TTC549 (cell line): ENCODE measurements around the gene IFNK.
"Not testable (repeated sequence)": the region's sequence is repeated elsewhere in the genome, so short reads cannot be mapped to it uniquely, and the experiment has no call there.

Experiments
- FAIRE-seq: peaks from 2 replicates; lab custom pipeline; 2012; peaks lifted over from hg19 to GRCh38; lab: Jason Lieb, UNC

Gene IFNK, protein sequence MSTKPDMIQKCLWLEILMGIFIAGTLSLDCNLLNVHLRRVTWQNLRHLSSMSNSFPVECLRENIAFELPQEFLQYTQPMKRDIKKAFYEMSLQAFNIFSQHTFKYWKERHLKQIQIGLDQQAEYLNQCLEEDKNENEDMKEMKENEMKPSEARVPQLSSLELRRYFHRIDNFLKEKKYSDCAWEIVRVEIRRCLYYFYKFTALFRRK

DNA sequence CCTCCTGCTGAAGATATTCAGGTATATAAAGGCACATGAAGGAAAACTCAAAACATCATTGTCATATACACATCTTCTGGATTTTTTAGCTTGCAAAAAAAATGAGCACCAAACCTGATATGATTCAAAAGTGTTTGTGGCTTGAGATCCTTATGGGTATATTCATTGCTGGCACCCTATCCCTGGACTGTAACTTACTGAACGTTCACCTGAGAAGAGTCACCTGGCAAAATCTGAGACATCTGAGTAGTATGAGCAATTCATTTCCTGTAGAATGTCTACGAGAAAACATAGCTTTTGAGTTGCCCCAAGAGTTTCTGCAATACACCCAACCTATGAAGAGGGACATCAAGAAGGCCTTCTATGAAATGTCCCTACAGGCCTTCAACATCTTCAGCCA is at the start of gene IFNK:
IFNK (plus strand) TSS at position 55 of the 400 bp plus-strand sequence; CDS start at position 102, 47 bp downstream.
- no peak for FAIRE-seq

DNA sequence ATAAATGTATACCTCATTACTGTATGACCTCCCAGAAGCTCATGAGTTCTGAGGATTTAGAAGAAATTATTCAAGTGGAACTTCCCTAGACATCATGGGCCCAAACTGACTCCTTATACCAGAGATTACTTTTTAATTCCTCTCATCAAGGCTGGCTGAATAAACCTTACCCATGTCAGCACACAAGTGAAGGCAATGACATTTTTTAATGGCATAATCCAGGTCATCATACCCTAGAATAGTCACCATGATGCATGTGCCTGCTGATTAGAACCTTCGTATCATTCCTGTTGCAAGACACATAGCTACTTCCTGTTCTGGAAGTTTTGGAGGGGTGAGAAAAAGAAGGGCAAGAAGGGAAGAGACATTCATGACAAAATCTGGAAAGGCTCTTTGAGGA is 49.8 kb upstream of the IFNK start:
- FAIRE-seq = no peak

DNA sequence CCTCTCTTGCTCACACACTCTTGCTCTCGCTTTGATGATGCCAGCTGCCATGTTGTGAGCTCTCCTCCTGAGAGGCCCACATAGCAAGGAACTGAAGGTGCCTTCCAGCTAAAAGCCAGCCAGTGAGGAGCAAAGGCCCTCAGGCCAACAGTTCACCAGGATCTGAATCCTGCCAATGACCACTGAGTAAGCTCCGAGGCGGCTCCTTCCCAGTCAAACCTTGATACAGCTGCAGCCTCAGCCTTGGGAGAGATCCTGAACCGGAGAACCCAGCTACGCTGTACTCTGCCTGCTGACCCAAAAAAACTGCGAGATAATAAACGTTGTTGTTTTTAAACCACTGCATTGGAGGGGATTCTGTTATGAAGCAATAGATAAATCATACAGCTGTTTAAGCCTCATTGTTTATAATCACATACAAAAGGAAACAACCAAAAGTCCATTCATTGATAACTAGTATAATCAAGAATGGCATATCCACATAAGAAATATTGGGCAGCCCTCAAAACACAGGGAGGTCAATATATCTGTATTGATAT is 49.0 kb upstream of the IFNK start:
- FAIRE-seq = no peak

DNA sequence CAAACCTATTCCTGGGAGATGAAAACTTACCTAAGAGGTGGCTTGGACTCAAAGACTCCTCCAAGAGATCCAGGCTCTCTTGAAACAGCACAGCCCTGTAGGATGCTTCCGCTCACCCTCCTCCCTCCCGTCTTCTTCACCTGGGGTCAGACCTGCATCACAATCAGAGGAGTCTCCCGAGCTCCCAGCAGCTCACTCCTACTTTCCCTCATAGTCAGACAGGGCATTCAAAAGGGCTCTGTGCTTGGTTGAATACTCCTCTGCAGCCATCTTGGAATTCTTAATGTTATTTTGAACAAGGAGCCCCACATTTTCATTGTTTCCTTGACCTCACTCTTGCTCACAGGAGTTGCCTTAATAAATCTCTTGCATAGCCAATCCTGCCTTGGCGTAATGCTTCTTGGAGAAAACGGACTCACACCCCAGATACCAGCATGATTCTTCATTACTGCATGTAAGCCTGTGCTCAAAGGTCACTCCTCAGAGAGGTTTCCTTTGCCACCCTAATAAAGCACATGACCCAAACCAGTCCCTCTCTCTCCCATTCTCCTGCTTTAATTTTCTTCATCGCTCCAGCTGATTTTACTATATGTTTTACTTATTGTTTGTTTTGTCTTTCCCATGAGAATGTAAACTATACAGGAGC is 47.1 kb upstream of the IFNK start:
- FAIRE-seq = no peak

DNA sequence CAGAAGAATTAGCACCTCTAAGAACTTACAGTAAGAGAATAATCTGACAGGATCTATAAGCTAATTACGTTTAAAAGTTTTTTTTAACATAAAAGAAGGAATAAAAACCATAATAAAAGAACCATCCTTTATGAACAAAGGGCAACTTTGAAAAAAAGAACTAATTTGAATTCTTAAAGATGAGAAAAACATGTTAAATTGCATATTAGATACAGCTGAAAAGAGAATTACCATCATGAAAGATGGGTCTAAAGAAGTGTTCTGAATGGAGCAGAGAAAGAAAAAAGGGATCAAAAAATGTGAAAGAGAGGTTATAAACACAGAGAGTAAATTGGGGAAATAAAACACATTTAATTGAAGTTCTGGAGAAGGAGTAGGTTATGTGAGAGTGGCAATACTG is 45.8 kb upstream of the IFNK start:
- FAIRE-seq = no peak

DNA sequence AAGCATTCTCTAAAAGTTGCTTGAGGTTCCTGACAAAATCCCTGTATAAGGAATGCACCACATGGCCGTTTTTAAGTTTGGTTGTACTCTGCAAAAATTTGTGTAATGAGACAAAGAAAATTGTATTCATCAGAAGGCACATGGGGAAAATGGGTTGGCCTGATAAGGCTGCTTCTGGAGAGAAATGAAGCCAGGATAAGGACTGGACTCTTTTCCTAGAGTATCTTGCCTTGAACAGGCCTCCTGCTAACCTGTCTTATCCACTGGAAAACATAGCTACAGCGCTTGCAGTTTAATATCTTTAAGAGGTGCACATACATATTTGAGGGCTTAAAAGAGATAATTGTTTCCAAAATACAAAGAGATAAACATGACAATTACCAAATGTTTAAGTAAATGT is 41.4 kb upstream of the IFNK start:
- FAIRE-seq = no peak

DNA sequence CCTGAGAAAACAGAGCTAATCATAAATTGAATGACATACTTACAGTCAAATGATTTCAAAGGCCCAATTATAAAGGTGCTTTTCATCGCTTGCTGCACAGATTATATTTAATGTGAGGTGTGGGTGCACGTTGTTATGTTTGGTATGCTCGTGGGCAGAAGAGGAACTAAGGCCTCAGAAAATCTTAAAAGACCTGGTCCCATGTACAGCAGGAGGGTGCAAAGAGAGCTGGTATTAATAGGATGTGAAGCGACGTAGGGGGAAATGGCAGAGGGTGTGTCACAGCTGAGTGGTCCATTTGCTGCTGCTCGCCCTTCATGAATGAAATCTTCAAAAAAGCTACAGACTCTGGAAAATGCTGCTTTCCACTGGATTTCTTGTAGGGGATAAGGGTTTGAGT is 40.5 kb upstream of the IFNK start:
- no peak for FAIRE-seq

DNA sequence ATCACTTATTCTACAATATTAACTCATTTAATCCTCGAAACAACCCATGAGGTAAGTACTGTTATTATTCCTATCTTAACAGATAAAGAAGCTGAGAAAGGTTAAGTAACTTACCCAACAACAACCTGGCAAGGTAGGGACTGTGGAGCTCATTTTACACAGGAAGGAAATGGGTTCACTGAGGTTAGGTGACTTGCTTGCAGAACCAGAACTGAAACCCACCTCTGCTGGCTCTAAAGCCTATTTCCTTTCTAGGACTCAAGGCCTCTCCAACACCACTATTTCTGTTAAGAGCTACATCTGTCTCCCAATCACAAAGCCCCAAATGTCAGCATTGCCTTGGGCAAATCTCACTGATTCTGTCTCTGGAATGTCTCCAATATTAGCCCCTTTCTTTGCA is 38.9 kb upstream of the IFNK start:
- FAIRE-seq = no peak

DNA sequence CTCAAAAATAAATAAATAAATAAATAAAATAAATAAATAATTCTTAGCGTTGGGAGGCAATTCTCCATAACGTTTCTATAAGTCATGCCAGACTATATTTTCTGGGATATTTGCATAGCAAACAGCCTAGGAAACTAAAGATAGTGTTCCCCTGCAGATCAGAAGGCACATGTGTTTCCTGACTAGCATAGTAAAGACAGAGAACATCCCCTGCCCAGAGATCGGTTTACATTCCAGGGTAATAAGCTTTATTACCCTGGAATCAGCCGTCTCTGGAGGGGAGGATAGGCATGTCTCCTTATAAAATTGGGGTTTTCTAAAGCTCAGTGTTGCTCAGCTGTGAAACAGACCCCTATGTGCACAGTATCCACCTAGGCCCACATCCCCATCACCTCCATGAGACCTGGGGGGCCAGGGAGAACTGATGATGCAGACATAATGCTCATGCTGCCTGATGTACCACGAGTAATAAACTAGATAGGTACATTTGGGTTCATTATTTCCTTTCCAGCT is 36.9 kb upstream of the IFNK start:
- no peak for FAIRE-seq

DNA sequence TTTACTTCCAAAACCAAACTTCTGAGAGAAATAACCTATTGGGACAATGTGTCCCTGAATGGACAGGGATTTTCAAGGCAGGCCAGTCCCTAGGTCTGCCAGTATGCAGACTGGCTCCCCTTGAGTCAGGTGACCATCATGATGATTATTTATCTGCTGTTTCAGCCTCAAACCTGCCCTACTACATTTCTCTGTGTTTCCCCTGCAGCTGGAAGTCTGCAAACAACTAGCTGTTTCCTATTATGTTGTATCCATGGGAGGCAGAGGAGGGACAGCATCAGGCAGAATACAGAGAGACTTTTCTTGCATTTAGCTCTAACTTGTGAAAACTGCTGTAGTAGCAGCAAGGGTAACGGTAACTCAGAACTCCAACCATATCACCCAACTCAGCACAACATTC is 36.2 kb upstream of the IFNK start:
- no peak for FAIRE-seq

DNA sequence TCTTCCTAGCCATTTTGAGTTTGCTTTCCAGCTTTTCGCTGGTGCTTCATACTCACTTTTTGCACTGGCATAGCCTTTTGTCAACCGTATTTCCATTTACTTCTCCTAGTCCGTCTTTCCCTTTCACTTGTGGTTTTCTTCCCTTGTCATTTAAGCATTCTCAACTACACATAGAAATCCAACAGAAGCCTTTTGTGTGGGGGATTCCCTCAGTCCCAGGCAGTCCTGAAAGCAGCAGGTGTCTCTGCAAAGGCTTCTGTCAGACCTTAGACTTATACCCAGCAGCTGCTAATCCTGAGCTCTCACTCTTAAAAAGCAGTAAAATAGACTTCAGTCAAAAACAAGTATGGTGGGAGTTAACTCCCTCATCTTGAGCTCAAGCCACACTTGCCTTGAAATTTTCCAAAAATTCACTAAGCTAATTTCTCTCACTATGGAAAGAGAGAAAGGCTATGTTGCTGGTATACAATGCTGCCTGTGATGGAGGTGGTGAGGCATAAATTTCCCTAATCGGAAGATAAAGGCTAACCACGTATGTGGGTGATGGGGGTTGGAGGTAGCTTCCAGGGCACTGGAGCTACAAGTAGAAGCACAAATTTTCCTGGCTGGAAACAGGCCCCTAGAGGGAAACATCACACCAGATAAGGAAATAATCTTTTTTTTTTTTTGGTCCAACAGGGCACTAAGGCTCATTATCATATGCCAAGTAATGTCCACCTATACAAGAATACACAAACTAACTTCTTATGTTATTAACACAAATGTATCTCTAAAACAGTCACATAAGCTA is 34.8 kb upstream of the IFNK start:
- no peak for FAIRE-seq

DNA sequence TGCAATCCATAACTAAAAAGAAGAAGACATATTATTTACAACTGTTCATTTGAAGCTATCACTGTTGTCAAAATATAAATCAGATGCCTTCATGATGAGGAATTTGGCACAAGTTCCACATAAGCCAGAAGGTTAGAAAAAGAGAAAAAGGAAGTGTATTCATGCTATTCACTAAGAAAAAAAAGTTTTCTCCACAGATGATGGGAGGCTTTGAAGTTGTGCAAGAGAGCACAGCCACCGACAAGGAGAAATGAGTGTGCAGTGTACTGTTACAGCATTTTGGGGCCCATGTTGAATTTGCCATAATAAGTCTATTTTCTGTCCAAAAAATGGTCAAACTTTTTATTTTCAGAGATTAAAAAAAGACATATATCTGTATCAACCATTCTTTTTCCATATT is 32.9 kb upstream of the IFNK start:
- FAIRE-seq = no peak

DNA sequence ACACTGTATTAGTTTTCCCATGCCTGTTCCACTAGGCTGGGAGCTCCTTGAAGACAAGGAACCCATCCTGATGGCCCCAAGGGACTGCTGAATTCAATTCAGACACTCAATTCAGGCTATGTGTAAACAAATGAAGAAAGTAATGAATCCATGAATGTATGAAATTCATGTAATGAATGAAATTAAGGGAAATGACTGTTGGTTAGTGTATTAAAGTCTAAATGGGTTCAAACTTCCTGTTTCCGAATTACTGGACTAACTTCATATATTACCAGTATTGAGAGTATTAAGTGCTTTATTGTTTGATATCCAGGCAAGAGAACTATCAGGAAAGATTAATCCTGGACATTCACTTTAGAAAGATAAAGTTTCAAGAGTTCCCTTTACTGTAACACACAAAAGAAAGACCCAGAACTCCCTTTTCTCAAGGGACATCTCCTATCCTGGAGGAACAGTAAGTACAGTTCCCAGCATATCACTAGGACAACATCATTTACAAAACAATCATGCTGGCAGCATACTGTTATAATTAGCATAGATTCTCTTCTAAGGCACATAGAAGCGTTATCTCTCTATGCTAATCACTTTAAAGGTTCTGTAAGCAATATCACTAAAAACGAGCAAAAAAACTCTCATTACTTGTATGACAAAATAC is 28.5 kb upstream of the IFNK start:
- no peak for FAIRE-seq

DNA sequence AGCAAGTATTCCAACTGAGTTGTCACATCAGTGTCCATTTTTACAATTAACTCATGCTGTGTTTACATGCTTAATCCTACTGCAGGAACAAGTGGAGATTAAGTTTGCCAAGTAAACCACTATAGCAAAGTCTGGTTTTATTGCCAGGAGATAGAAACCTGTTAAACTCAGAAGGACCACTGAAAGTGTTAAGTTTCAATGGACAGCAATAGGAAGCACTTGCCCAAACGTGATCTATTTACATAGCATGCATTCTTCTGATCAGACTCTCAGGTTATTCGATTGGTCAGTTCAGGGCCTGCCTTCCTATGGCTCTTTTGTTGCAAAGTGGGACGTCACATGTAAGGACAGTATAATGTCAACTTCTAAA is 28.0 kb upstream of the IFNK start:
- no peak for FAIRE-seq

DNA sequence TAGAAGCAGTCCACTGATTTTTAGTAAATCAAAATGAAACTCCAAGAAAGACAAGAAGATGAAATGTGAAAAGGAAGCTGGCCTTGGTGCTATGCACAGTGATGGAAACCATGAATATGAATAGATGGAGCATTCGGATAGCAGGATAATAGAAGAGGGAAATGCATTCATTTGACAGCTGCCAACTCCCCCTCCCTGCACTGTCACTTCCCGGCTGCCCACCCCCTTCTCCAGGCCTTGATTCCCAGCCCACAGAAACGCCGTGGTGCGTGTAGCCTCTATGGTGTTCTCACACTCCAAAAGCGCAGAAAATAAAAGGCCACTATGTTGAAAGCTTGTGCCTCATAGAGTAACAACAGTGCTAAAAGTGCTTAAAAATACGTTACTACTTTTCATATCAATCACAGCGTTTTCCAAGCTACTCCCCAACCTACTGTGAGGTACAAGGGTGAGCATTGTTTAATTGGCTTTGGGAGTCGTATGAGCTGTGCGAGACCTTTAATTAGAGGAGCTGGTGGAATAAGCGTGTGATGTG is 26.1 kb upstream of the IFNK start:
- no peak for FAIRE-seq

DNA sequence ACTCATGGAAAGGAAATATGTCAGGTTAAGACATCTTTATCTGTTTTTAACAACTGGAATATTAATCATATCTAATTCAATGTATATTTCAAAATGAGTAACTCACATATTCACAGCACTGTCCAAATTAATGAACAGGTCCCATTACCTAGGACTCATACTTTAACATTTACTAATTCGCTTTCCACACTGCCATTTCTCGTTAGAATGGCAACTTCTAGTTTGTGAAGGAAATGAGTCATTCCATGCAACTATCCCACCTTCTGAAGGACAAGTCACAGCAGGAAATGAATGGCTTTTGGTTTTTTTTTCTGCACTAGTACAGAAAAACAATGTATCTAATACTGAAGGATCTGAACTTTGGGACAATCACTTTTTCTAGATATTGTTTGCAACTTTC is 24.6 kb upstream of the IFNK start:
- FAIRE-seq = no peak

DNA sequence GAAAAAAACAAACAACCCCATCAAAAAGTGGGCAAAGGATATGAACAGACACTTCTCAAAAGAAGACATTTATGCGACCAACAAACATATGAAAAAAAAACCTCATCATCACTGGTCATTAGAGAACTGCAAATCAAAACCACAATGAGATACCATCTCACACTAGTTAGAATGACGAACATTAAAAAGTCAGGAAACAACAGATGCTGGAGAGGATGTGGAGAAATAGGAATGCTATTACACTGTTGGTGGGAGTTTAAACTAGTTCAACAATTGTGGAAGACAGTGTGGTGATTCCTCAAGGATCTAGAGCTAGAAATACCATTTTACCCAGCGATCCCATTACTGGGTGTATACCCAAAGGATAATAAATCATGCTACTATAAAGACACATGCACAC is 23.2 kb upstream of the IFNK start:
- FAIRE-seq = not testable (repeated sequence)

DNA sequence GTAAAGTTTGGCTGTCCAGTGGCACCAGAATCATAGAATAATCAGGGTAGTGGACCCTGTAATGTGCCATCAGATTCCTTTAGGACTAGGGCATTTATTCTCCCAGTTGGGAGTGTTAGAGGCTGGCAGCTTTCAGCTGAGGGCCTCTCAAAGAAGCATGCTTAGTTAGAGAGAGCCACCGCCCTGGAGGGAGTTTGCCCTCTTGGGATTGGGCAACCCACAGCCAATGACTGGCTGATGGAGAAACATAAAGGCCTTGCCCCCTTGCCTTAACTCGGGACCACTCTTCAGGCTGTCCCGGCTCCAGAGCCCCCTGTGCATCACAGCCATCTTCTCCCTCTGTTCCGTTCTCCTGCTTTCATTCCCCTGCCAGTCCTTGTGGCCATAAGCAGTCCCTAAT is 20.5 kb upstream of the IFNK start:
- FAIRE-seq = no peak

DNA sequence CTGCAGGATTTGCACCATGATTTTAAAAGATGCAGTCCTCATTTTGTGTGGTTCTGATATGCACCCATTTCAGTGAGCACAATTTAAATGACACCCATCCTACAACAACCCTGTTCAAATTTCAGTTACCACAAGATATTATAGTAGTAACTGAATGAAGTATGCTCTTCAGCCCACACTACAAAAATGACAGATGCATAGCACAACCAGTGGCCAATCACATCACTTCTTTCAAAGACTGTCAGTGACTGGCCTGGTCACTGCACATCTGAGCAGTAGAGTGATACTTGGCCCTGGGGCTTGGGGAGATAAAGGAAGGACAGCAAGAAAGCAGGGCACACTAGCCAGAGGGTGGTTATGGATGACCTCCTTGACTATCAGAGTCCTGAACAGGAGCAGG is 19.8 kb upstream of the IFNK start:
- no peak for FAIRE-seq

DNA sequence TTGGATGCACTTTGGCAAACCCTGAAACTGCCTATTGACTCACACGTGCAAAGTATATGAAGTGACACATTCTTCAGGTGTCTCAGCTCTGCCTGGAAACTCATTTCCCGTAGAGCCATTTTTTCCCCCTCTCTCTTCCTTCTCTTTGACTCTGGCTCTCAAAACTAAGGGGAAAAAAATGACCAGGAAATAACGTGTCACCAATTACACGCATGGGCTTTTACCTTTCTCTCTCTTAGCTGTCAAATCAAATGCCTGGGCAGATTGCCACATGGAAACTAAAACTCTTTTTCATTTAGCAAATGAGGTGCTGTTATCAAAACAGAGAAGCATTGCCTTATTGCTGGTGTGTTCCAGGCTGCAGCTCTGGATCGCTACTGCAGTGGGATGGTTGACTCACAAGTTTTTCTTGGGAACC is 18.3 kb upstream of the IFNK start:
- FAIRE-seq = no peak

DNA sequence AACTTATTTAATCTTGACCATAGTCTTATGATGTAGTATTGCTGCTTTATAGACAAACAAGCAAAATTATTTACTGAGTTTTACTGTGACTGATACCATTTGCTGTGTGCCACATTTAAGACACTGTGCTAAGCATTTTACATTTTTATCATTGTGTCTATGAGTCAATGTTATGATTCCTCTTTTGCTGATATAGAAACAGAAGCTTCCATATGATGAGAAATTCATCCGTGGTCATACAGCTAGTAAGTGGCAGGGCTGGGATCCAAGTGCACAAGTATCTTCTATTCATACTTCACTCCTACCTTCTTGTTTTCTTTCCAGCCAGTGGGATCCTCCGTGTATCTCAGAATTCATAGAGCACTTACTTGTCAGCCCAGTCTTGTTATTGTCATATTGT is 17.1 kb upstream of the IFNK start:
- FAIRE-seq = no peak

DNA sequence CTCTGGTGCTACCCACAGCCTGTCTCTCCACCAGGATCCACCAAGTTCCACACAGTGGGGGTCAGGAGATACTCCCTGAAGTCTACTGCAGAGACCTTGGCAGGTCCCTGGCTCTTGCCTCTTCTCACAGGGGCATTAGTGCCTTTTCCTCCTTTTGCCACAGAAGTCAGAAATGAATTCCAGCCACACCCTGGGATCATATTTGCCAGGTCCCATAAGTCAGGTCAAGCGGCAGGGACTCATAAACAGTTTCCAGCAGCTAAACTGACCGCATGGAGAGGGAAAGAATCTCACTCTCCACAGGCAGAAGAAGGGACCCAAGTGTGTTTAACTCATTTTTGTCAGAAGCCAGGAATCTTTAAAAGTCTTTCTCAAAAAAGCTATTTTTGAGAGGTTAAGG is 13.3 kb upstream of the IFNK start:
- no peak for FAIRE-seq
